Chondrocyte (in vitro differentiated cells): Measurements from ENCODE around the gene LASP1. TPM values are rescaled to one million over a fixed set of nuclear protein-coding genes. Genes with fewer than 3 reads are reported as not detected.

Experiments
- DNase-seq: peaks from one replicate; pipeline ENCODE4 v3.0.0; 2021; ENCODE audit warnings: mixed read lengths, low spot score
- H3K27ac Mint-ChIP-seq: one replicate; pipeline ENCODE4 v1.8.0; 2021; ENCODE audit warnings: mild to moderate bottlenecking, moderate library complexity, mixed read lengths; ENCODE audit not compliant: unreplicated experiment
- H3K27me3 Mint-ChIP-seq: 2 replicates; pipeline ENCODE4 v1.8.0; 2021; ENCODE audit warnings: low read depth, mixed read lengths
- H3K36me3 Mint-ChIP-seq: 2 replicates; pipeline ENCODE4 v1.8.0; 2021; ENCODE audit warnings: low read depth, mixed read lengths
- H3K4me1 Mint-ChIP-seq: 2 replicates; pipeline ENCODE4 v1.8.0; 2021; ENCODE audit warnings: low read depth, mild to moderate bottlenecking, mixed read lengths
- H3K4me3 Mint-ChIP-seq: one replicate; pipeline ENCODE4 v1.8.0; 2021; ENCODE audit warnings: mild to moderate bottlenecking, moderate library complexity, mixed read lengths; ENCODE audit not compliant: unreplicated experiment
- H3K9me3 Mint-ChIP-seq: 2 replicates; pipeline ENCODE4 v1.8.0; 2021; ENCODE audit warnings: low read depth, mixed read lengths
- total RNA-seq: library from RNA; stranded (reverse); gene quantifications from 3 replicates; pipeline ENCODE4 v1.2.1, GENCODE V29; 2021
- TF ChIP-seq, protein P1 (sequence below): fragments of 200-600 bp; sonication (generic); IDR thresholded peaks from 2 replicates; pipeline ENCODE4 v1.5.0; 2021; ENCODE audit warnings: antibody characterized with exemption, mild to moderate bottlenecking, moderate library complexity

Gene LASP1
- total RNA-seq, 1 donor from 2014 or later, result 599 TPM

GRCh38 chr17:38960402-38960801 lies 90.5 kb downstream of the LASP1 start:
- Mint-ChIP-seq H3K27ac (no peak overlapping the region), H3K4me3 (no peak overlapping the region), H3K4me1 (peaks cover 32% of the 10 kb centered on the region), H3K9me3 (no peaks in the 10 kb centered on the region), H3K36me3 (no peaks in the 10 kb centered on the region), H3K27me3 (no peaks in the 10 kb centered on the region)
- TF ChIP-seq, protein P1, sequence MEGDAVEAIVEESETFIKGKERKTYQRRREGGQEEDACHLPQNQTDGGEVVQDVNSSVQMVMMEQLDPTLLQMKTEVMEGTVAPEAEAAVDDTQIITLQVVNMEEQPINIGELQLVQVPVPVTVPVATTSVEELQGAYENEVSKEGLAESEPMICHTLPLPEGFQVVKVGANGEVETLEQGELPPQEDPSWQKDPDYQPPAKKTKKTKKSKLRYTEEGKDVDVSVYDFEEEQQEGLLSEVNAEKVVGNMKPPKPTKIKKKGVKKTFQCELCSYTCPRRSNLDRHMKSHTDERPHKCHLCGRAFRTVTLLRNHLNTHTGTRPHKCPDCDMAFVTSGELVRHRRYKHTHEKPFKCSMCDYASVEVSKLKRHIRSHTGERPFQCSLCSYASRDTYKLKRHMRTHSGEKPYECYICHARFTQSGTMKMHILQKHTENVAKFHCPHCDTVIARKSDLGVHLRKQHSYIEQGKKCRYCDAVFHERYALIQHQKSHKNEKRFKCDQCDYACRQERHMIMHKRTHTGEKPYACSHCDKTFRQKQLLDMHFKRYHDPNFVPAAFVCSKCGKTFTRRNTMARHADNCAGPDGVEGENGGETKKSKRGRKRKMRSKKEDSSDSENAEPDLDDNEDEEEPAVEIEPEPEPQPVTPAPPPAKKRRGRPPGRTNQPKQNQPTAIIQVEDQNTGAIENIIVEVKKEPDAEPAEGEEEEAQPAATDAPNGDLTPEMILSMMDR, result no peak
- DNase-seq, result no peak

GRCh38 chr17:38961413-38961812 lies 91.6 kb downstream of the LASP1 start:
- Mint-ChIP-seq H3K27me3 (no peaks in the 10 kb centered on the region), H3K36me3 (no peaks in the 10 kb centered on the region), H3K4me3 (no peak overlapping the region), H3K9me3 (no peaks in the 10 kb centered on the region), H3K4me1 (peaks cover 32% of the 10 kb centered on the region), H3K27ac (no peak overlapping the region)
- no peak for DNase-seq
- TF ChIP-seq, protein P1, result no peak

DNA sequence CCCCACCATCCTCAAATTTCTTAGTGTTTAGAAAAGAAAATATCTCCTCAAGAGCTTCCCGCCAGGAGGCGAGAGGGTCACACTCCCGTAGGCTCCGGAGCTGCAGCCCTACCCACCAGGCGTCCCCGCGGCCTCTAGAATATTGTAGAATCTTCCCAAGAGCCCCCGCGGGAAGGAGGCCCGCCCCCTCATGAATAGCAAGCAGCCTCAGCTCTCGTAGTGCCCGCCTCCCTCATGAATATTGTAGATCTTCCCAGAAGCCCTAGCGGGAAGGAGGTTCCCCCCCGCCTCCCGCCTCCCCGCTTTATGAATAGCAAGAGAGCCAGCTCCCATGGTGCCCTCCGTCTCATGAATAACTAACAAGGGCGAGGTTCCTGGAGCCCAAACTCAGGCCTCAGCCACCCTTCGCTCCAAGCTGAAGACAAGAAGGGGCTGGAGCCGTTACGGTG lies 97.5 kb downstream of the LASP1 start, which contains the start of gene FBXO47:
Gene FBXO47 (minus strand): TSS at position 114 of the 449 bp plus-strand sequence. CDS start 4,378 bp downstream, outside the sequence.
- H3K9me3 Mint-ChIP-seq, result no peaks in the 10 kb centered on the region
- H3K27me3 Mint-ChIP-seq, result no peaks in the 10 kb centered on the region
- no peak for DNase-seq
- TF ChIP-seq, protein P1, result no peak
- peaks cover 5% of the 10 kb centered on the region for H3K4me1 Mint-ChIP-seq
- H3K36me3 Mint-ChIP-seq, result no peaks in the 10 kb centered on the region
- peak within 1 kb of the TSS; percentile 17 for H3K27ac Mint-ChIP-seq
- no peak within 1 kb of the TSS for H3K4me3 Mint-ChIP-seq

DNA sequence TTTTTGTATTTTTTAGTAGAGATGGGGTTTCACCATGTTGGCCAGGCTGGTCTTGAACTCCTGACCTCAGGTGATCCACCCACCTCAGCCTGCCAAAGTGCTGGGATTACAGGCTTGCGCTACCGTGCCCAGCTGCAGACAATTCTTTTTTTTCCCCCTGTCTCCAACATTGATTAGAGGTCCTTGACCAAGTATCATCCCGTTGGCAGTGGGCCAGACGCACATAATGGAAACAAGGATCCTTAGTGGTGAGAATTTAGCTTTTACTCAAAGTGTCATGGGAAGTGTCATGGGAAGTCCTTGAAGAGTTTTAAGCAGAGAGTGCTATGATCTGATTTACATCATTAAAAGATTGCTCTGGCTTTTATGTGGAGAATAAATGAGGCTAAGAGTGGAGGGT lies 99.4 kb downstream of the LASP1 start:
- Mint-ChIP-seq H3K36me3 (no peaks in the 10 kb centered on the region), H3K27ac (no peak overlapping the region), H3K9me3 (no peaks in the 10 kb centered on the region), H3K27me3 (no peaks in the 10 kb centered on the region), H3K4me3 (no peak overlapping the region), H3K4me1 (peaks cover 15% of the 10 kb centered on the region)
- DNase-seq, result no peak
- TF ChIP-seq, protein P1, result no peak

DNA sequence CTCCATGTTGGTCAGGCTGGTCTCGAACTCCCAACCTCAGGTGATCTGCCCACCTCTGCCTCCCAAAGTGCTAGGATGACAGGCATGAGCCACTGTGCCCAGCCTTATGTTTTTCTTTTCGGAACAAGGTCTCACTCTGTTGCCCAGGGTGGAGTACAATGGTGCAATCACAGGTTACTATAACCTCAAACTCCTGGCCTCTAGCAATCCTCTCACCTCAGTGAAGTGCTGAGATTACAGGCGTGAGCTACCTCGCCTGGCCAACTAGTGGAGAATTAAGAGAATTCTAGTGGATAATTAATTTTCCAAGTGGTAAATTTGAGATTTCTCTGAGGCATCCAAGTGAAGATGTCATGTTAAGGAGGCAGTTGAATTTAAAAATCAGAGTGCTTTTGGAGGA lies 100.3 kb downstream of the LASP1 start:
- no peaks in the 10 kb centered on the region for H3K27me3 Mint-ChIP-seq
- DNase-seq, result no peak
- H3K27ac Mint-ChIP-seq, result no peak overlapping the region
- no peaks in the 10 kb centered on the region for H3K36me3 Mint-ChIP-seq
- peaks cover 17% of the 10 kb centered on the region for H3K4me1 Mint-ChIP-seq
- TF ChIP-seq, protein P1, result peak; percentile 11
- H3K4me3 Mint-ChIP-seq, result no peak overlapping the region
- no peaks in the 10 kb centered on the region for H3K9me3 Mint-ChIP-seq
